ENCODE measurements around the gene LYPD5. TPM values are rescaled to one million over a fixed set of nuclear protein-coding genes. Genes with fewer than 3 reads are reported as not detected.
"Not testable (repeated sequence)": the region's sequence is repeated elsewhere in the genome, so short reads cannot be mapped to it uniquely, and the experiment has no call there.

Gene LYPD5
- total and polyA plus RNA-seq, 2 of the 13 experiments (the other 11 are each of a cell fraction or from before 2014, with no cell fraction given), result not detected

DNA sequence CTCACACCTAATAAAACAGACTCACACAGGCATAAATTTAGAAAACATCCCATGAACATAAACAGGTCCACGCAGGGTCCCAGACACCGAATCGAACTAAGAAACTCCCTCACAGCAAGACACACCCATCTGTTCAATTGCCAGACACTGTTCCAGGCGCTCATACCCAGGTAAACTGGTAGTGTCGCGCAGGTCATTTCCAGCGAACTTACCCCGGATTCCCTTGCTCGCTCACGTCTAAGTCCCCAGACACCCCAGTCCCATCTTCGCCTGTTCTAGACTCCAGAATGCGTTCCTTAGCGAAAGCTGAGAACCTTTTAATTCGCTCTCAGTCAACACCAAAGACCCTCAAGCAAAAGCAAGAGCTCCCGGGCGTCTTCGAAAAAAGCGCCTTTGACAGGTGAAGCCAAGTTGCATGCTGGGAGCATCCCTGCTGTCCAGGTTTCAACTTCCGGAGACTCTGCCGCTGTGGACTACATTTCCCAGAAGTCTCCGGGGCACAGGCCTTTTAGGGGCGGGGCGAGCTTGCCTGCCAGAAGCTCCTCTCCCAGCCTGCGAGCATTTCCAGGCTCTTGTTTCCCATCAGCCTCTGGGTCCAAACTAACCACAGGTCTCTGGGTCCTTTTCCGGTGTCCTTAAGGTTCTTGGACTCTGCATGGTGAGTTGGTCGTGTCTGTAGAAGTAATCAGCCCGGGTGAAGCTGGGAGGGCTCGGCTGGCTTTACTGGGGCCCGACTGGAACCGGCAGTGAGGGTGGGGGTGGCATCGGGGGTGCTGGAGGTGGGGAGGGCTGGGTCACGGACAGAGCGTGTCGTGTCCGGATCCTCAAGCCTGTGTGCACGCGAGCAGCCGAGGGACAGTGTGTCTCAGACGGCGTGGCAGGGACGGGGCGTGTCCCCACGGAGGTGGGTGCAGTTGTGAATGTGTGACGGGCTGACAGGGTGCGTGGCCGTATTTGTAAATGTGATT, 24.8 kb upstream of the LYPD5 start, which contains the start of gene ZNF283 (continued):
- peak; percentile 31; the same call in 1 of the 2 replicates for TF ChIP-seq KDM5B (CRISPR knock-in tag; IDR thresholded peaks at IDR 0.05; ENCODE audit: borderline replicate concordance)
- TF ChIP-seq IRX3 (CRISPR knock-in tag; IDR thresholded peaks at IDR 0.05; ENCODE audit: borderline replicate concordance, low read depth), result no peak
- TF ChIP-seq ZBTB33 (CRISPR knock-in tag; IDR thresholded peaks at IDR 0.05), result no peak
- peak; percentile 71 for TF ChIP-seq SUZ12 (IDR thresholded peaks at IDR 0.05; ENCODE audit: low read depth, low read length)
- peak; percentile 47; the same call in 1 of the 2 replicates for TF ChIP-seq ZNF235 (CRISPR knock-in tag; IDR thresholded peaks at IDR 0.05; ENCODE audit: borderline replicate concordance)

GRCh38 chr19:43824572-43824971, 22.3 kb upstream of the LYPD5 start:
- CTCF ChIA-PET (ENCODE audit: low intra/inter-chr PET ratio, low total read pairs); H3K4me3 ChIP-seq (replicated peaks in 1 of 3; ENCODE audit: insufficient read depth in 1 of 3, low read depth in 2 of 3, low read length in 3 of 3); H2AFZ ChIP-seq (ENCODE audit: low read length); H4K20me1 ChIP-seq (ENCODE audit: insufficient read depth, low read length); H3K79me2 ChIP-seq (ENCODE audit: insufficient read depth, low read length); BruUV-seq (replicated peaks); H3K27ac ChIP-seq (ENCODE audit: extremely low read length, insufficient read depth, low read length); POLR2A ChIA-PET; H3K36me3 ChIP-seq (replicated peaks in 1 of 2; ENCODE audit: control insufficient read depth in 1 of 2, insufficient read depth in 2 of 2, low read length in 2 of 2); H3K27me3 ChIP-seq (ENCODE audit: control insufficient read depth in 1 of 2, insufficient read depth in 2 of 2, low read length in 2 of 2); H3K9me3 ChIP-seq (ENCODE audit: low read length); H3K9ac ChIP-seq (ENCODE audit: insufficient read depth, low read depth, low read length); in situ Hi-C loops (cut with HindIII; ENCODE audit: extremely low pct_ligation_motif_present, low pct_unique_long_range_greater_than_20kb); H3K4me1 ChIP-seq (ENCODE audit: insufficient read depth, low read length); FAIRE-seq; H3K4me2 ChIP-seq (ENCODE audit: low read depth, low read length); ATAC-seq; TF ChIP-seq SOX13 (IDR thresholded peaks at IDR 0.05): not testable (repeated sequence)
- TF ChIP-seq FOXA3 (CRISPR knock-in tag; IDR thresholded peaks at IDR 0.05), result peak; percentile 49; the same call in 1 of the 2 replicates
- 0 out of 2 replicates have a peak, but pooled peaks have one; percentile 16 for TF ChIP-seq GATAD2A (CRISPR knock-in tag; IDR thresholded peaks at IDR 0.05)
- TF ChIP-seq FOSL2 (CRISPR knock-in tag; IDR thresholded peaks at IDR 0.05), result peak; percentile 44
- peak in 1 of 2 experiments; percentile 31; a peak in 1 of 4 replicates for TF ChIP-seq SOX13 (CRISPR knock-in tag; conservative IDR thresholded peaks at IDR 0.05 in 1 of 2, IDR thresholded peaks at IDR 0.05 in 1 of 2)
- peak; percentile 12 for DNase-seq (ENCODE audit: low spot score)
- 0% methylated on average over 4 of the region's 4 CpGs for WGBS (ENCODE audit: low lambda C conversion rate)
- intact Hi-C loops (cut with micrococcal nuclease; ENCODE audit: unreplicated experiment), result loop anchor here (10.0 kb wide), 1 partner anchor 110 kb away; the partner anchor contains the start of gene ZNF45

- intact Hi-C loops (cut with micrococcal nuclease; ENCODE audit: unreplicated experiment), result loop anchor here (10.0 kb wide), 1 partner anchor 111 kb away; the partner anchor contains the start of gene ZNF45
- 33% methylated on average over 3 of the region's 3 CpGs for WGBS (ENCODE audit: low lambda C conversion rate)
- POLR2A ChIA-PET; H3K9me3 ChIP-seq (ENCODE audit: low read length); BruUV-seq (replicated peaks); DNase-seq (ENCODE audit: low spot score); in situ Hi-C loops (cut with HindIII; ENCODE audit: extremely low pct_ligation_motif_present, low pct_unique_long_range_greater_than_20kb); H3K4me3 ChIP-seq (replicated peaks in 1 of 3; ENCODE audit: insufficient read depth in 1 of 3, low read depth in 2 of 3, low read length in 3 of 3); H2AFZ ChIP-seq (ENCODE audit: low read length); H3K27me3 ChIP-seq (ENCODE audit: control insufficient read depth in 1 of 2, insufficient read depth in 2 of 2, low read length in 2 of 2); H3K27ac ChIP-seq (ENCODE audit: extremely low read length, insufficient read depth, low read length); FAIRE-seq; ATAC-seq; H3K4me2 ChIP-seq (ENCODE audit: low read depth, low read length); H3K36me3 ChIP-seq (replicated peaks in 1 of 2; ENCODE audit: control insufficient read depth in 1 of 2, insufficient read depth in 2 of 2, low read length in 2 of 2); CTCF ChIA-PET (ENCODE audit: low intra/inter-chr PET ratio, low total read pairs); H3K9ac ChIP-seq (ENCODE audit: insufficient read depth, low read depth, low read length); H3K4me1 ChIP-seq (ENCODE audit: insufficient read depth, low read length); H3K79me2 ChIP-seq (ENCODE audit: insufficient read depth, low read length); H4K20me1 ChIP-seq (ENCODE audit: insufficient read depth, low read length): not testable (repeated sequence)
These were observed 21.6 kb upstream of the LYPD5 start for GRCh38 chr19:43823856-43824255.

Data from HepG2 (cell line).